PFSK-1 (cell line): ENCODE results near the gene BEND7.

Experiments used
- SIN3A ChIP-seq: IDR thresholded peaks from 2 replicates; pipeline ENCODE4 v1.6.1; 2012; ENCODE audit warnings: mild to moderate bottlenecking, low read length, moderate library complexity, borderline replicate concordance; ENCODE audit not compliant: insufficient read depth
- TAF1 ChIP-seq: IDR thresholded peaks from 2 replicates; pipeline ENCODE4 v1.6.1; 2012; ENCODE audit warnings: low read length, control low read depth, borderline replicate concordance; ENCODE audit not compliant: insufficient read depth

DNA sequence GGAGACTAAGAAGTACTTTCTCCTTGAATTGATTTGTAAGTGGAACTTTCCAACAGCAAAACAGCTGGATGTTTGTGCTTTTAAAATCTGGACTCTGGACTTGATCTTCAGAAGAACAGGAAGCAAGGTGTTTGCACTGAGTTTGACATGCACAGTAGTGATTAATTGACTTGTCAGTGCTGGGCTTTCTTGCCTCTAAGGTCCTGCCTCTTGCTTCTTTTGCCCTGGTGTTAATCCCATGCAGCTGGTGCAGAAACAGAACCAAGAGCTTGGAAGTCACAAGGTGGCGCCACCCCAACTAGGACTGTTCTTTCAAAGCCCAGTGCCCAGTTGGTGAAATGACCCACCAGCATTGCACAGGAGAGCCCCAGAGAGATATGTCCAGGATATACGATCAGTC is 114.0 kb downstream of the BEND7 start:
- TF ChIP-seq SIN3A (no peak), TAF1 (no peak)
